ENCODE measurements around the gene DDA1. TPM values are rescaled to one million over a fixed set of nuclear protein-coding genes. Genes with fewer than 3 reads are reported as not detected.

The DDA1 gene
- total RNA-seq, 1 donor from 2014 or later, result 32.2 TPM

GRCh38 chr19:17285415-17286135 lies 23.8 kb upstream of the DDA1 start:
- no peaks in the 10 kb centered on the region for H3K36me3 ChIP-seq
- no peak for ATAC-seq
- peaks cover 20% of the 10 kb centered on the region for H3K4me1 ChIP-seq
- no peaks in the 10 kb centered on the region for H3K9me3 ChIP-seq
- no peak overlapping the region for H3K4me3 ChIP-seq
- H3K27me3 ChIP-seq (ENCODE audit: low read depth), result peaks cover 19% of the 10 kb centered on the region
- intact Hi-C loops (cut with DNase I), result loop anchor here (10.0 kb wide), 1 partner anchor 211 kb away; the partner anchor contains the start of genes HAUS8 and MYO9B
- no peak overlapping the region for H3K27ac ChIP-seq
- DNase-seq, result no peak
- no peak for TF ChIP-seq CTCF (IDR thresholded peaks at IDR 0.05)

GRCh38 chr19:17286263-17286662 lies 23.1 kb upstream of the DDA1 start:
- ATAC-seq, result no peak
- Histone ChIP-seq H3K9me3 (no peaks in the 10 kb centered on the region), H3K27me3 (ENCODE audit: low read depth) (peaks cover 14% of the 10 kb centered on the region), H3K36me3 (no peaks in the 10 kb centered on the region), H3K4me1 (peaks cover 16% of the 10 kb centered on the region), H3K27ac (no peak overlapping the region), H3K4me3 (no peak overlapping the region)
- intact Hi-C loops (cut with DNase I), result loop anchor here (10.0 kb wide), 1 partner anchor 211 kb away; the partner anchor contains the start of genes HAUS8 and MYO9B
- no peak for TF ChIP-seq CTCF (IDR thresholded peaks at IDR 0.05)
- DNase-seq, result no peak

GRCh38 chr19:17286752-17287151 lies 22.6 kb upstream of the DDA1 start:
- ATAC-seq (no peak), DNase-seq (no peak)
- no peak overlapping the region for H3K27ac ChIP-seq
- H3K4me1 ChIP-seq, result peaks cover 11% of the 10 kb centered on the region
- H3K9me3 ChIP-seq, result no peaks in the 10 kb centered on the region
- no peak for TF ChIP-seq CTCF (IDR thresholded peaks at IDR 0.05)
- intact Hi-C loops (cut with DNase I), result loop anchor here (10.0 kb wide), 1 partner anchor 212 kb away; the partner anchor contains the start of genes HAUS8 and MYO9B
- H3K27me3 ChIP-seq (ENCODE audit: low read depth), result peaks cover 9% of the 10 kb centered on the region
- no peak overlapping the region for H3K4me3 ChIP-seq
- no peaks in the 10 kb centered on the region for H3K36me3 ChIP-seq

GRCh38 chr19:17289489-17289888 lies 19.9 kb upstream of the DDA1 start:
- ATAC-seq, result no peak
- no peak for TF ChIP-seq CTCF (IDR thresholded peaks at IDR 0.05)
- peaks cover 12% of the 10 kb centered on the region for H3K4me1 ChIP-seq
- H3K27me3 ChIP-seq (ENCODE audit: low read depth), result no peaks in the 10 kb centered on the region
- peak; percentile 80 for DNase-seq
- no peak overlapping the region for H3K27ac ChIP-seq
- intact Hi-C loops (cut with DNase I), result loop anchor here (10.0 kb wide), 1 partner anchor 215 kb away; the partner anchor contains the start of genes HAUS8 and MYO9B
- no peaks in the 10 kb centered on the region for H3K9me3 ChIP-seq
- no peak overlapping the region for H3K4me3 ChIP-seq
- H3K36me3 ChIP-seq, result no peaks in the 10 kb centered on the region

- DNase-seq (peak; percentile 77), ATAC-seq (peak; percentile 94 to 95)
- peak; percentile 73 for TF ChIP-seq CTCF (IDR thresholded peaks at IDR 0.05)
- Histone ChIP-seq H3K27ac (peak overlapping the region; percentile 61), H3K27me3 (ENCODE audit: low read depth) (no peaks in the 10 kb centered on the region), H3K9me3 (no peaks in the 10 kb centered on the region), H3K4me1 (peaks cover 12% of the 10 kb centered on the region), H3K4me3 (peak overlapping the region; percentile 67), H3K36me3 (peaks cover 4% of the 10 kb centered on the region)
- intact Hi-C loops (cut with DNase I), result no loop called here
These were observed 16.9 kb upstream of the DDA1 start for GRCh38 chr19:17292301-17293074.
